Adrenal gland (tissue), 5 donors: ENCODE data around the gene TSFM.
A peak's percentile ranks its signal among the peaks of the same experiment; 100 is the strongest.

Experiments
- POLR2A ChIP-seq, 2 donors: fragments of 450-650 bp; IDR thresholded peaks; one replicate each; pipeline ENCODE4 v1.6.1; 2017; ENCODE audit warnings: antibody characterized with exemption in 2 of 2, mild to moderate bottlenecking in 2 of 2, moderate library complexity in 1 of 2
- TF ChIP-seq, protein P1 (sequence below), 6 experiments: fragments of 450-650 bp in 4 of 6; fragments of 200-600 bp in 2 of 6; sonication (generic) in 1 of 6; IDR thresholded peaks; 1 replicate in 5 of 6; 2 replicates in 1 of 6; pipeline versions ENCODE4 v1.5.1 to v1.8.0; 2016 to 2021; ENCODE audit warnings: antibody characterized with exemption in 6 of 6, mild to moderate bottlenecking in 2 of 6, moderate library complexity in 1 of 6
- donor health status: DM: no; HTN: no; CAD: no.

- TF ChIP-seq, protein P1, sequence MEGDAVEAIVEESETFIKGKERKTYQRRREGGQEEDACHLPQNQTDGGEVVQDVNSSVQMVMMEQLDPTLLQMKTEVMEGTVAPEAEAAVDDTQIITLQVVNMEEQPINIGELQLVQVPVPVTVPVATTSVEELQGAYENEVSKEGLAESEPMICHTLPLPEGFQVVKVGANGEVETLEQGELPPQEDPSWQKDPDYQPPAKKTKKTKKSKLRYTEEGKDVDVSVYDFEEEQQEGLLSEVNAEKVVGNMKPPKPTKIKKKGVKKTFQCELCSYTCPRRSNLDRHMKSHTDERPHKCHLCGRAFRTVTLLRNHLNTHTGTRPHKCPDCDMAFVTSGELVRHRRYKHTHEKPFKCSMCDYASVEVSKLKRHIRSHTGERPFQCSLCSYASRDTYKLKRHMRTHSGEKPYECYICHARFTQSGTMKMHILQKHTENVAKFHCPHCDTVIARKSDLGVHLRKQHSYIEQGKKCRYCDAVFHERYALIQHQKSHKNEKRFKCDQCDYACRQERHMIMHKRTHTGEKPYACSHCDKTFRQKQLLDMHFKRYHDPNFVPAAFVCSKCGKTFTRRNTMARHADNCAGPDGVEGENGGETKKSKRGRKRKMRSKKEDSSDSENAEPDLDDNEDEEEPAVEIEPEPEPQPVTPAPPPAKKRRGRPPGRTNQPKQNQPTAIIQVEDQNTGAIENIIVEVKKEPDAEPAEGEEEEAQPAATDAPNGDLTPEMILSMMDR (IDR thresholded peaks at IDR 0.05): peak in 4 of 6 experiments; percentile 21 to 36 (median 29)
- TF ChIP-seq POLR2A (IDR thresholded peaks at IDR 0.05): no peak
Observed at GRCh38 chr12:57759360-57759980, 23.1 kb upstream of the TSFM start.
